GM19455 (cell line): Measurements from ENCODE around the gene GPR143.
"Not testable (repeated sequence)": the region's sequence is repeated elsewhere in the genome, so short reads cannot be mapped to it uniquely, and the experiment has no call there.

Source experiments
- ATAC-seq: cut with Tn5 transposase; IDR thresholded peaks from one replicate; pipeline ENCODE4 v1.9.1; 2021; ENCODE audit not compliant: unreplicated experiment

GPR143 gene

DNA sequence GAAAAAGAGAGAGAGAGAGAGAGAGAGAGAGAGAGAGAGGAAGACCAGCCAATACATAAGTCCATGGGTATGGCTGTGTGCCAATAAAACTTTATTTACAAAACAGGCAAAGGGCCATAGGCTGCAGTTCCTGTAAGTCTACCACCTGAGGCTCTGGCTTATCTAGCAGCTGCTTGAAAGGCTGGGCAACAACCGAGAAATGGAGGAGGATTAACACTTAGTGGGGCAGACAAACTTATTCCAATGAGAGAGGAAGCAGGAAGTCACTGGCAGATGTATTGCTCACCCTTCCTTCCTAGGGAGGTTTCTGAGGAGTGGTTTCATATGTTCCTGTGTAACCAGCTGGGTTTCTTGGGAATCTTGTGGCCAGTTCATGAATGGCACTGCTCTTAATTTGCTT is 4.7 kb upstream of the GPR143 start:
- ATAC-seq: no peak

DNA sequence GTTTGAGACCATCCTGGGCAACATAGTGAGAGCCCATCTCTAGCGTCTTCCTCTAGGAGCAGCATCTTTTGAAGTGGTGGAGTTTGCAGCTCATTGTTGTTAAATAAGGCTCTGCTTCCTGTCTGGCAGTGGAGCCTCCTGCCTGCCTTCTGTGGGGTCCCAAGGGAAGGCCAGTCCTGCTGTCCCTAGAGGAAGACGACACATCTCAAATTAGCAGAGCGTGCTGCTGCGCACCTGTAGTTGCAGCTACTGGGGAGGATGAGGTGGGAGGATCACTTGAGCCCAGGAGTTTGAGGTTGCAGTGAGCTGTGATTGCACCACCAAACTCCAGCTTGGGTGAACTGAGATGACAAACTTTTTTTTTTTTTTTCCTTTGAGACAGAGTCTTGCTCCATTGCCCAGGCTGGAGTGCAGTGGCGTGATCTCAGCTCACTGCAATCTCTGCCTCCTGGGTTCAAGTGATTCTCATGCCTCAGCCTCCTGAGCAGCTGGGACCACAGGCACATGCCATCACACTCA is 2.7 kb upstream of the GPR143 start:
- ATAC-seq: not testable (repeated sequence)

GRCh38 chrX:9767375-9767774 is 1.7 kb upstream of the GPR143 start:
- ATAC-seq: no peak

- ATAC-seq: no peak
Observed at GRCh38 chrX:9765072-9765736, 443 bp downstream of the GPR143 start.

GRCh38 chrX:9759337-9759736 is 6.3 kb downstream of the GPR143 start:
- ATAC-seq: no peak

- no peak for ATAC-seq
Observed at GRCh38 chrX:9758021-9758638, 7.5 kb downstream of the GPR143 start.

- ATAC-seq: no peak
Observed at GRCh38 chrX:9757366-9757765, 8.3 kb downstream of the GPR143 start.

DNA sequence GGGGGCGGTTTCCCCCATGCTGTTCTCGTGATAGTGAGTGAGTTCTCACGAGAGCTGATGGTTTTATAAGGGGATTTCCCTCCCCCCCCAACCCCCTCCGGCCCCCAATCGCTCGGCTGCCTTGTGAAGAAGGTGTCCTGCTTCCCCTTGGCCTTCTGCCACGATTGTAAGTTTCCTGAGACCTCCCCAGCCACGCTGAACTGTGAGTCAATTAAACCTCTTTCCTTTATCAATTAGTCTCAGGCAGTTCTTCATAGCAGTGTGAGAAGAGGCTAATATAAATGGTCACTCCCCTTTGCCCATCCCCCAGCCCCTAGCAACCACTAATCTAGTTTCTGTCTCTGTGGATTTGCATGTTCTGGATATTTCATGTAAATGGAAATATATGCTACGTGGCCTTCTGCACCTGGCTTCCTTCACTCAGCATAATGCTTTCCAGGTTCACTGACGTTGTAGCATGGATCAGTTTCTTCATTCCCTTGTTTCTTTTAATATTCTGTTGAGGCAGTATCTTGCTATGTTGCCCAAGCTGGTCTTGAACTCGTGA is 16.4 kb downstream of the GPR143 start:
- no peak for ATAC-seq

GRCh38 chrX:9747644-9748043 is 18.0 kb downstream of the GPR143 start:
- no peak for ATAC-seq

GRCh38 chrX:9746148-9746888 is 19.3 kb downstream of the GPR143 start:
- no peak for ATAC-seq

DNA sequence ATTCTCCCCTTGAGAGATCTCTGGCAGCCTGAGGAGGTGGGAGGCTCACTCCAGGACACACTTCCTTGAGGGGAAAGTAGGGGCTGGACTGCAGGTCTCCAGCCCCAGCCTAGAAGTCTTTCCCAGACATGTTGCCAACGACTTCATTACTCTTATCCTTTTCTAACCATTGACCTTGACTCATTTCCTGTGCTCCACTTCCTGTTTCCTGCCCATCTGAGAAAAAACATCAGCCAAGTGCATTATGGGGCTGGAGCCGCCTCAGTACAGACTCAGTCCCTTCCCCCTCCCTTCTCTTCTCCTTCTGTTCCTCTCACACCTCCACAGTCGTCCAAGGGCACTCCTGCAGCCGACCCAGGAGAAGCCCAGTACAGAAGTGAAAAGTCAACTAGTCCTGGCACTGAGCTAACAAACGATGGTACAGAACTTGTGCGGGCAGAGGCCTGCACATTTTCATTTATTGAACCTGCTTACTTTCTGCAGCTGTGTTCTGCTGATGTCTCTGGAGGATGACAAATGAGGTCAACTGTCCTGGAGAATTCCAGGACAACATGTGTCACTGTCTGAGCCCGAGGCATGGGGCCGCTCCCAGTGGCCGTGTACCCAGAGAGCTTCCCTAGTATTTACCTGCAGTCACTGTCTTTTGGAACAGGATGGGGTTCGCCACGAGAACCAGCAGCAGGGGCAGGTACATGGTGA is 20.1 kb downstream of the GPR143 start:
- no peak for ATAC-seq

- no peak for ATAC-seq
Observed at GRCh38 chrX:9739130-9739529, 26.5 kb downstream of the GPR143 start.

DNA sequence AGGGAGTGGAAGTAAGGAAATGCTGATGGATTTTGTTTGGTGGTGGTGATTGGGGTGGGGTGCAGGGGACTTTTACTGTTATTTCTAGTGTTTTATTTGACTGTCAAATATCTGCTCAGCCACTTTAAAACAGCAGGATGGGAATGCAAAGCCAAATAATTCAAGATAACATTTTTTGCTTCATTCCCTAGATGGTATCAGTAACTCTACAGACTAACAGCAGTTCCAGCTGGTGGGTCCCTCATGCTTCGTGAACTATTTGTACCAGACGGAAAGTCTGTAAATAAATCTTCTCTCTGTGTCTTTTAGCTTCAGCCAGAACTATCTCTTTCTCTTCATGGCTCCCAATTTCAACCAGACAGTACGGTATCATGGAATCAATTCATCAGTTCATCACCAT is 27.5 kb downstream of the GPR143 start:
- ATAC-seq: no peak

GRCh38 chrX:9737363-9737762 is 28.3 kb downstream of the GPR143 start:
- ATAC-seq: no peak

GRCh38 chrX:9730752-9731151 is 34.9 kb downstream of the GPR143 start:
- no peak for ATAC-seq

- ATAC-seq: no peak
Observed at GRCh38 chrX:9730078-9730477, 35.6 kb downstream of the GPR143 start.

- no peak for ATAC-seq
Observed at GRCh38 chrX:9729171-9729885, 36.3 kb downstream of the GPR143 start.

- ATAC-seq: no peak
Observed at GRCh38 chrX:9728261-9728660, 37.4 kb downstream of the GPR143 start.

GRCh38 chrX:9724711-9725110 is 40.9 kb downstream of the GPR143 start:
- ATAC-seq: no peak

GRCh38 chrX:9717376-9717775 is 48.3 kb downstream of the GPR143 start:
- ATAC-seq: no peak

- no peak for ATAC-seq
Observed at GRCh38 chrX:9710332-9710731, 55.3 kb downstream of the GPR143 start.
